HCT116 (cell line): ENCODE results near the gene GRB10. TPM values are rescaled to one million over a fixed set of nuclear protein-coding genes. Genes with fewer than 3 reads are reported as not detected.

ENCODE experiments used
- ATAC-seq: fragments of 200-7000 bp; cut with Tn5 transposase; 2 replicates; pipeline ENCODE4 v1.9.1; 2020; ENCODE audit warnings: mild to moderate bottlenecking, moderate library complexity
- BruUV-seq: library from RNA; stranded (reverse); fragments of 400-500 nt; replicated peaks from 2 replicates; lab custom pipeline; 2021; lab: Mats Ljungman, UMichigan
- CTCF ChIA-PET: fragments of 300-600 bp; sonication (Branson Sonifier 250); formaldehyde crosslinking; loops from one replicate; lab custom pipeline; 2021; ENCODE audit warnings: antibody characterized with exemption; lab: Charles Lee
- POLR2A ChIA-PET: fragments of 300-600, 350-600 bp; sonication (Branson Sonifier 250); formaldehyde crosslinking; loops from one replicate; lab custom pipeline; 2021; ENCODE audit warnings: antibody characterized with exemption; lab: Charles Lee
- RAD21 ChIA-PET, 2 experiments: fragments of 300-600 bp; sonication (Branson Sonifier 250); formaldehyde crosslinking; loops; one replicate each; lab custom pipeline; 2023; ENCODE audit warnings: low total read pairs in 2 of 2; ENCODE audit not compliant: uncharacterized antibody in 2 of 2, unreplicated experiment in 2 of 2, low non-redundant PET in 1 of 2; lab: Charles Lee
- DNase-seq: peaks from one replicate; pipeline ENCODE4 v3.0.0-alpha.2; 2010; ENCODE audit warnings: low read depth, low spot score
- H2AFZ ChIP-seq: fragments of 200-600 bp; shearing (Covaris generic), sonication (generic); 2 replicates; pipeline ENCODE4 v1.6.1; 2017; ENCODE audit warnings: low read depth, mixed run types, mixed read lengths, antibody characterized with exemption, low read length; ENCODE audit not compliant: poor library complexity, severe bottlenecking
- H3K27ac ChIP-seq: 2 replicates; pipeline ENCODE4 v1.5.1; 2012; ENCODE audit warnings: low read depth, low read length
- H3K27me3 ChIP-seq: fragments of 200-600 bp; sonication (generic); 2 replicates; pipeline ENCODE4 v1.6.1; 2016; ENCODE audit warnings: mixed run types, low read length, mixed read lengths; ENCODE audit not compliant: insufficient read depth
- H3K36me3 ChIP-seq, 2 experiments: fragments of 200-500 bp in 1 of 2; fragments of 200-600 bp in 1 of 2; sonication (Bioruptor generic) in 1 of 2; sonication (generic) in 1 of 2; 2 replicates each; pipeline versions ENCODE4 v1.5.1 to v1.6.1; 2014 to 2016; ENCODE audit warnings: low read length in 2 of 2, inconsistent platforms in 1 of 2, mixed read lengths in 1 of 2, mixed run types in 1 of 2; ENCODE audit not compliant: insufficient read depth in 2 of 2, control insufficient read depth in 1 of 2
- H3K4me1 ChIP-seq, 2 experiments: fragments of 200-600 bp in 1 of 2; sonication (generic) in 1 of 2; 2 replicates each; pipeline versions ENCODE4 v1.5.1 to v1.6.1; 2012 to 2017; ENCODE audit warnings: low read length in 2 of 2, inconsistent platforms in 1 of 2, mild to moderate bottlenecking in 1 of 2, mixed read lengths in 1 of 2, mixed run types in 1 of 2, moderate library complexity in 1 of 2; ENCODE audit not compliant: insufficient read depth in 2 of 2, control insufficient read depth in 1 of 2
- H3K4me2 ChIP-seq: fragments of 200-600 bp; sonication (generic); 2 replicates; pipeline ENCODE4 v1.6.1; 2017; ENCODE audit warnings: mixed run types, low read length, mixed read lengths
- H3K4me3 ChIP-seq, 2 experiments: fragments of 200-600 bp in 1 of 2; sonication (generic) in 1 of 2; replicated peaks in 1 of 2; 2 replicates each; pipeline ENCODE4 v1.5.1; 2011 to 2016; ENCODE audit warnings: low read length in 2 of 2, control low read depth in 1 of 2, low read depth in 1 of 2, mild to moderate bottlenecking in 1 of 2, mixed read lengths in 1 of 2, mixed run types in 1 of 2
- H3K79me2 ChIP-seq: fragments of 200-600 bp; sonication (generic); 2 replicates; pipeline ENCODE4 v1.6.1; 2017; ENCODE audit warnings: mild to moderate bottlenecking, mixed run types, low read length, moderate library complexity, mixed read lengths; ENCODE audit not compliant: insufficient read depth
- H3K9ac ChIP-seq: fragments of 200-600 bp; sonication (generic); 2 replicates; pipeline ENCODE4 v1.6.1; 2016; ENCODE audit warnings: low read length, mixed read lengths
- H3K9me2 ChIP-seq: fragments of 200-600 bp; sonication (generic), shearing (Covaris generic); 2 replicates; pipeline ENCODE4 v1.6.1; 2017; ENCODE audit warnings: mixed run types, mild to moderate bottlenecking, moderate library complexity; ENCODE audit not compliant: insufficient read depth
- H3K9me3 ChIP-seq, 2 experiments: fragments of 200-500 bp in 1 of 2; fragments of 200-600 bp in 1 of 2; sonication (Bioruptor generic) in 1 of 2; sonication (generic) in 1 of 2; 2 replicates each; pipeline ENCODE4 v1.6.1; 2014 to 2017; ENCODE audit warnings: low read length in 2 of 2, mixed read lengths in 2 of 2, inconsistent platforms in 1 of 2, low read depth in 1 of 2, mild to moderate bottlenecking in 1 of 2, mixed run types in 1 of 2, moderate library complexity in 1 of 2; ENCODE audit not compliant: control insufficient read depth in 1 of 2, insufficient read depth in 1 of 2
- H4K20me1 ChIP-seq: fragments of 200-600 bp; sonication (generic), shearing (Covaris generic); 2 replicates; pipeline ENCODE4 v1.6.1; 2017; ENCODE audit warnings: mixed run types, mild to moderate bottlenecking, moderate library complexity; ENCODE audit not compliant: insufficient read depth
- CBX3 ChIP-seq: IDR thresholded peaks from 2 replicates; pipeline ENCODE4 v1.6.1; 2012; ENCODE audit warnings: low read depth
- CEBPB ChIP-seq: IDR thresholded peaks from 2 replicates; pipeline ENCODE4 v1.6.1; 2012; ENCODE audit warnings: low read depth
- EGR1 ChIP-seq: IDR thresholded peaks from 2 replicates; pipeline ENCODE4 v1.6.1; 2012; ENCODE audit warnings: low read depth
- FOSL1 ChIP-seq: IDR thresholded peaks from 2 replicates; pipeline ENCODE4 v1.6.1; 2012; ENCODE audit warnings: low read depth
- JUND ChIP-seq: IDR thresholded peaks from 2 replicates; pipeline ENCODE4 v1.6.1; 2012
- POLR2A ChIP-seq: IDR thresholded peaks from 2 replicates; pipeline ENCODE4 v1.7.0; 2011; ENCODE audit warnings: borderline replicate concordance; ENCODE audit not compliant: insufficient read depth, insufficient read length; ENCODE audit errors: extremely low read depth
- SIN3A ChIP-seq: IDR thresholded peaks from 2 replicates; pipeline ENCODE4 v1.6.1; 2012; ENCODE audit warnings: low read depth
- SP1 ChIP-seq: IDR thresholded peaks from 2 replicates; pipeline ENCODE4 v1.6.1; 2012; ENCODE audit warnings: low read depth
- YY1 ChIP-seq: IDR thresholded peaks from 2 replicates; pipeline ENCODE4 v1.6.1; 2011; ENCODE audit warnings: low read length, low read depth, moderate library complexity, mild to moderate bottlenecking; ENCODE audit not compliant: insufficient replicate concordance; ENCODE audit errors: extremely low read depth
- ZFX ChIP-seq: fragments of 450-650 bp; IDR thresholded peaks from 2 replicates; pipeline ENCODE4 v1.6.1; 2017
- ZNF274 ChIP-seq: fragments of 200-500 bp; sonication (Bioruptor generic); IDR thresholded peaks from 2 replicates; pipeline ENCODE4 v1.6.1; 2014; ENCODE audit warnings: mild to moderate bottlenecking, low read depth, low read length, inconsistent platforms
- intact Hi-C: fragments of 100-400 bp; cut with micrococcal nuclease; formaldehyde crosslinking; loops from 2 replicates; pipeline ENCODE4 v1.10.0; 2022
- total RNA-seq: library from RNA; stranded (reverse); gene quantifications from one replicate; pipeline ENCODE4 v1.2.1, GENCODE V29; 2021; ENCODE audit not compliant: unreplicated experiment
- TF ChIP-seq, protein P1 (sequence below), 3 experiments: fragments of 200-600 bp in 1 of 3; sonication (generic) in 1 of 3; IDR thresholded peaks in 2 of 3; conservative IDR thresholded peaks in 1 of 3; 2 replicates each; pipeline ENCODE4 v1.5.1; 2012 to 2017; ENCODE audit warnings: low read depth in 2 of 3, low read length in 2 of 3, antibody characterized with exemption in 1 of 3, borderline replicate concordance in 1 of 3, control low read depth in 1 of 3, mild to moderate bottlenecking in 1 of 3, mixed read lengths in 1 of 3, mixed run types in 1 of 3, moderate library complexity in 1 of 3; ENCODE audit not compliant: insufficient read depth in 1 of 3

The GRB10 gene
- total RNA-seq, 1 experiment from 2014 or later: 37.3 TPM

DNA sequence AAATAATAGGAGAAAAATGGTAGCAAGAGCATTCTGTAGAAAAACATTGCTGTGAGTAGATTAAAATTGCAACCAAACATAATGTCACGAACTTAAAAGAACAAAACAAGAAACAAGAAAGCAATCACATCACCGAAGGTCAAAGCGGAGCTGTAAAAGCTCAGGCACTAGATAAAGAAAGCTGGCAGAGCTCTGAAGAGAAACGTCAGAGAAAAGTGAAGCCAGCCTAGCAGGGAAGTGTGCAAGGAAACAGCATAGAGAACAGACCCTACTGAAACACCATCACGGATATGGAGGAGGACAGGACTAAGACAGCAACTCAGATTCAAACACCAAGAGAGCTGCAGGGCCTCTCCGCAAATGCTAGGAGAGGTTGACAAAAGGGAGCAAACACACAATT, 195.0 kb downstream of the GRB10 start:
- H3K4me3 ChIP-seq: no peak overlapping the region
- BruUV-seq: no TSS peak
- no peak for TF ChIP-seq FOSL1
- TF ChIP-seq ZNF274: no peak
- TF ChIP-seq CBX3: no peak
- no peak for TF ChIP-seq ZFX
- no peak for TF ChIP-seq SP1
- no peak for TF ChIP-seq EGR1
- TF ChIP-seq JUND: no peak
- TF ChIP-seq, protein P1, sequence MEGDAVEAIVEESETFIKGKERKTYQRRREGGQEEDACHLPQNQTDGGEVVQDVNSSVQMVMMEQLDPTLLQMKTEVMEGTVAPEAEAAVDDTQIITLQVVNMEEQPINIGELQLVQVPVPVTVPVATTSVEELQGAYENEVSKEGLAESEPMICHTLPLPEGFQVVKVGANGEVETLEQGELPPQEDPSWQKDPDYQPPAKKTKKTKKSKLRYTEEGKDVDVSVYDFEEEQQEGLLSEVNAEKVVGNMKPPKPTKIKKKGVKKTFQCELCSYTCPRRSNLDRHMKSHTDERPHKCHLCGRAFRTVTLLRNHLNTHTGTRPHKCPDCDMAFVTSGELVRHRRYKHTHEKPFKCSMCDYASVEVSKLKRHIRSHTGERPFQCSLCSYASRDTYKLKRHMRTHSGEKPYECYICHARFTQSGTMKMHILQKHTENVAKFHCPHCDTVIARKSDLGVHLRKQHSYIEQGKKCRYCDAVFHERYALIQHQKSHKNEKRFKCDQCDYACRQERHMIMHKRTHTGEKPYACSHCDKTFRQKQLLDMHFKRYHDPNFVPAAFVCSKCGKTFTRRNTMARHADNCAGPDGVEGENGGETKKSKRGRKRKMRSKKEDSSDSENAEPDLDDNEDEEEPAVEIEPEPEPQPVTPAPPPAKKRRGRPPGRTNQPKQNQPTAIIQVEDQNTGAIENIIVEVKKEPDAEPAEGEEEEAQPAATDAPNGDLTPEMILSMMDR (IDR thresholded peaks at IDR 0.05 in 2 of 3, conservative IDR thresholded peaks at IDR 0.05 in 1 of 3; ENCODE audit: borderline replicate concordance in 1 of 3, insufficient read depth in 1 of 3, low read depth in 2 of 3, low read length in 2 of 3): no peak
- TF ChIP-seq SIN3A: no peak
- TF ChIP-seq CEBPB: no peak
- no peak for TF ChIP-seq POLR2A
- no peak for TF ChIP-seq YY1
- no peaks in the 10 kb centered on the region for H3K27me3 ChIP-seq
- no peaks in the 10 kb centered on the region for H3K9me2 ChIP-seq
- no peak overlapping the region for H3K27ac ChIP-seq
- POLR2A ChIA-PET: no interaction called here
- RAD21 ChIA-PET: no interaction called here
- intact Hi-C loops: no loop called here
- H3K36me3 ChIP-seq: peaks cover 0 to 2% of the 10 kb centered on the region in 2 experiments; a peak in 1 of 4 replicates
- H2AFZ ChIP-seq: no peak overlapping the region
- no peak for ATAC-seq
- H3K9ac ChIP-seq: no peak overlapping the region
- H3K4me2 ChIP-seq: no peak overlapping the region
- no peaks in the 10 kb centered on the region for H3K9me3 ChIP-seq
- CTCF ChIA-PET: interaction anchor here (1.0 kb wide), 1 partner anchor 495 kb away, joined by 4 read pairs; no protein-coding TSS in a partner anchor
- DNase-seq: no peak
- peaks cover 0 to 6% of the 10 kb centered on the region in 2 experiments; a peak in 1 of 4 replicates for H3K4me1 ChIP-seq
- no peaks in the 10 kb centered on the region for H4K20me1 ChIP-seq
- H3K79me2 ChIP-seq: no peaks in the 10 kb centered on the region
